GM18507 (cell line): ENCODE measurements around the gene FUT2.
"Not testable (repeated sequence)": the region's sequence is repeated elsewhere in the genome, so short reads cannot be mapped to it uniquely, and the experiment has no call there.

Experiments used
- DNase-seq: peaks from one replicate; pipeline ENCODE4 v3.0.0; 2011; ENCODE audit warnings: low read depth; ENCODE audit not compliant: insufficient read length; ENCODE audit errors: extremely low spot score
- FAIRE-seq: peaks from 2 replicates; lab custom pipeline; 2011; peaks lifted over from hg19 to GRCh38; lab: Jason Lieb, UNC

The FUT2 gene

GRCh38 chr19:48689449-48689848 lies 6.3 kb upstream of the FUT2 start:
- no peak for DNase-seq
- no peak for FAIRE-seq

- FAIRE-seq, DNase-seq: not testable (repeated sequence)
Measured at GRCh38 chr19:48693629-48694028, 2.1 kb upstream of the FUT2 start.

- FAIRE-seq = no peak
- no peak for DNase-seq
Measured at GRCh38 chr19:48696353-48697010, 711 bp downstream of the FUT2 start.

- DNase-seq (no peak), FAIRE-seq (no peak)
Measured at GRCh38 chr19:48698046-48698445, 2.3 kb downstream of the FUT2 start.

- FAIRE-seq (no peak), DNase-seq (no peak)
Measured at GRCh38 chr19:48702701-48703100, 6.9 kb downstream of the FUT2 start.

GRCh38 chr19:48703316-48703715 lies 7.5 kb downstream of the FUT2 start:
- DNase-seq (no peak), FAIRE-seq (no peak)

- DNase-seq = no peak
- FAIRE-seq = no peak
Measured at GRCh38 chr19:48705431-48705830, 9.7 kb downstream of the FUT2 start.

- no peak for FAIRE-seq
- DNase-seq = no peak
Measured at GRCh38 chr19:48708471-48708870, 12.7 kb downstream of the FUT2 start.

- DNase-seq (no peak), FAIRE-seq (no peak)
Measured at GRCh38 chr19:48711106-48711662, 15.4 kb downstream of the FUT2 start.

GRCh38 chr19:48713041-48713863 lies 17.5 kb downstream of the FUT2 start:
- no peak for DNase-seq
- no peak for FAIRE-seq

- peak; percentile 98 for FAIRE-seq
- DNase-seq = peak; percentile 98
Measured at GRCh38 chr19:48713864-48714755, 18.3 kb downstream of the FUT2 start.

- peak; percentile 29 for FAIRE-seq
- no peak for DNase-seq
Measured at GRCh38 chr19:48714759-48715675, 19.2 kb downstream of the FUT2 start.

GRCh38 chr19:48715681-48716171 lies 20.0 kb downstream of the FUT2 start:
- FAIRE-seq (no peak), DNase-seq (no peak)

- no peak for FAIRE-seq
Measured at GRCh38 chr19:48716562-48717291, 21.0 kb downstream of the FUT2 start.

GRCh38 chr19:48718106-48718505 lies 22.3 kb downstream of the FUT2 start:
- DNase-seq, FAIRE-seq: not testable (repeated sequence)

More at GRCh38 chr19:48716562-48717291, 21.0 kb downstream of the FUT2 start:
- no peak for DNase-seq

- FAIRE-seq (no peak), DNase-seq (no peak)
Measured at GRCh38 chr19:48718711-48719231, 23.0 kb downstream of the FUT2 start.

- DNase-seq (no peak), FAIRE-seq (no peak)
Measured at GRCh38 chr19:48719263-48720171, 23.7 kb downstream of the FUT2 start, which contains the start of gene MAMSTR. TSS of gene MAMSTR (minus strand) at chr19:48719725. CDS start at chr19:48719031, 694 bp downstream.
